ENCODE measurements around the gene ARTN.

GRCh38 chr1:43925846-43926245 is 7.8 kb upstream of the ARTN start:
- TF ChIP-seq CTCF (conservative IDR thresholded peaks at IDR 0.05 in 1 of 2, IDR thresholded peaks at IDR 0.05 in 1 of 2; ENCODE audit: extremely low read depth in 1 of 2, insufficient read depth in 1 of 2, low read depth in 1 of 2, low read length in 2 of 2): no peak
- no peak for TF ChIP-seq EZH2 (IDR thresholded peaks at IDR 0.05; ENCODE audit: borderline replicate concordance, low read length)
